ENCODE results near the gene SNCAIP. TPM values are rescaled to one million over a fixed set of nuclear protein-coding genes. Genes with fewer than 3 reads are reported as not detected.

Gene SNCAIP
- total RNA-seq, 4 donors from 2014 or later, result 0.57 to 12.4 (median 1.7) TPM

DNA sequence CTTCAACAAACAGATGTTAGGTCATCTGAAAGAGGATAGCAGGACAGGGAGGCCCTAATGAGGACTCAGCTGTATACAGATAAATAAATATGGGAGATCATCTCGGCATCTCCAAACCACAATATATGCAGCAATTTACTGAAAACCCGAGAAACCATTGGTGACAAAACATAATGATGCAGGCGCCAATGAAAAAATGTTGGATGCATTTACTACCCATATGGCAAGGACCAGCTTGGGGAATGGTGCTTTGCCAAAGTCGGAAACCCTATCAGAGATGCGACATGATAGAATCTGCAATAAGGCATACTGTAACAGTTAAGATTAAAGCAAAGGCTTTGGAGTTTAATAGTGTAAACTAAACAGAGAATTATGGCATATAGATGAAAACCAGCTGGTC is 92.0 kb downstream of the SNCAIP start:
- TF ChIP-seq, protein P1, sequence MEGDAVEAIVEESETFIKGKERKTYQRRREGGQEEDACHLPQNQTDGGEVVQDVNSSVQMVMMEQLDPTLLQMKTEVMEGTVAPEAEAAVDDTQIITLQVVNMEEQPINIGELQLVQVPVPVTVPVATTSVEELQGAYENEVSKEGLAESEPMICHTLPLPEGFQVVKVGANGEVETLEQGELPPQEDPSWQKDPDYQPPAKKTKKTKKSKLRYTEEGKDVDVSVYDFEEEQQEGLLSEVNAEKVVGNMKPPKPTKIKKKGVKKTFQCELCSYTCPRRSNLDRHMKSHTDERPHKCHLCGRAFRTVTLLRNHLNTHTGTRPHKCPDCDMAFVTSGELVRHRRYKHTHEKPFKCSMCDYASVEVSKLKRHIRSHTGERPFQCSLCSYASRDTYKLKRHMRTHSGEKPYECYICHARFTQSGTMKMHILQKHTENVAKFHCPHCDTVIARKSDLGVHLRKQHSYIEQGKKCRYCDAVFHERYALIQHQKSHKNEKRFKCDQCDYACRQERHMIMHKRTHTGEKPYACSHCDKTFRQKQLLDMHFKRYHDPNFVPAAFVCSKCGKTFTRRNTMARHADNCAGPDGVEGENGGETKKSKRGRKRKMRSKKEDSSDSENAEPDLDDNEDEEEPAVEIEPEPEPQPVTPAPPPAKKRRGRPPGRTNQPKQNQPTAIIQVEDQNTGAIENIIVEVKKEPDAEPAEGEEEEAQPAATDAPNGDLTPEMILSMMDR (IDR thresholded peaks at IDR 0.05), result no peak
- TF ChIP-seq POLR2A (IDR thresholded peaks at IDR 0.05), result no peak
- Histone ChIP-seq H3K36me3 (no peaks in the 10 kb centered on the region), H3K4me3 (no peak overlapping the region), H3K9me3 (no peaks in the 10 kb centered on the region), H3K27ac (no peak overlapping the region), H3K27me3 (no peaks in the 10 kb centered on the region), H3K4me1 (no peaks in the 10 kb centered on the region)
- DNase-seq, result no peak

DNA sequence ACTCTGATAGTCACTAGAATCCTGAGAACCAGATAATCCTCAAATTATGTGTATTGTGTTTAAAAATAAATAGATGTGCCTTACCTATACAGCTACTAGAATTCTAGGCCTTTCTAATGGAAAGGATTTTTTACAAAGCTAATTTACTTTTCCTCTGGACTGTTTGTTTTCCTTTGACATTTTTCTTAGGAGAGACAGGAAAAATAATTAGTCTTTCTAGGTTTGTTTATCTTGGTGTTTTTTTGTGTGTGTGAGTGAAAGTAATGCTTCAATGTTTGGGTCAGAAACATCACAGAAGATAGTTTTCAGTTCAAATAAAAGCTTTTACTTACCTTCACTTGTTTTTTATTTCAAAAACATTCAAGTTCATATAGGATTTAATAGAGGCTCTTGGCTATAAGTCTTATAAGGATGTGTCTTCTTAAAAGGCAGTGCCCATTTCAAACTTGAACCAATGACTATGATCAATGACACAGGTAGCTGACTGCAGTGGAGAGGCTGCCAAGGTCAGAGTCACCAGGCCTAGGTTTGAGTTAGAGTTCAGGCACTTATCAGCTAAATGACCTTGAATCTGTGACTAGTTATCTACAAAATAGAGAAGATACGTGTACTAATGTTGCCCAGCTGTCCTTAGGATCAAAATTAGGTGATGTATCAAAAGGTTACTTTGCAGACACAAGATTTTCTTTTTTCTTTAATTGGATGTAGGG is 92.8 kb downstream of the SNCAIP start:
- Histone ChIP-seq H3K27ac (no peak overlapping the region), H3K36me3 (no peaks in the 10 kb centered on the region)
- no peak for TF ChIP-seq POLR2A (IDR thresholded peaks at IDR 0.05)
- TF ChIP-seq, protein P1 (IDR thresholded peaks at IDR 0.05), result no peak

DNA sequence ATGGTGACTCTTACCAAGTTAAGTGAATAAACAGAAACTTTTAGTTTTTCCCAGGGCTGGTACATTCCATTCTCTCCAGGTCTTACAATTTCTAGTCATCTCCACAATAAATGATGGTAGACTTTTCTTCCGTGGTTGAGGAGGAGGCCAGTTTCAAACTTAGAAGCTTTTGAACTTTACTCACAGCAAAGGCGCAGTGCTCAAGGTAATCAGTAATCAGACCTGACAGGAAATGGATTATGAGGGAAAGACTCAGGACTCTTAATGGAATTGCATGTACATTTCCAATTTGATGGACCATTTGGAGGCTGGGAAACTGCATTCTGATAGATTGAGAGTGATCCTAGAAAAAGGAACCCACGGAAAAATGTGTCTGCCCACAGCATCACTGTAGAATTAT is 93.7 kb downstream of the SNCAIP start:
- DNase-seq, result no peak
- Histone ChIP-seq H3K4me1 (no peaks in the 10 kb centered on the region), H3K27me3 (no peaks in the 10 kb centered on the region), H3K27ac (no peak overlapping the region), H3K9me3 (no peaks in the 10 kb centered on the region), H3K4me3 (no peak overlapping the region), H3K36me3 (no peaks in the 10 kb centered on the region)
- TF ChIP-seq, protein P1 (IDR thresholded peaks at IDR 0.05), result no peak
- no peak for TF ChIP-seq POLR2A (IDR thresholded peaks at IDR 0.05)

More for the DNA sequence above, 92.8 kb downstream of the SNCAIP start:
- DNase-seq, result no peak
- Histone ChIP-seq H3K27me3 (no peaks in the 10 kb centered on the region), H3K9me3 (no peaks in the 10 kb centered on the region), H3K4me3 (no peak overlapping the region), H3K4me1 (no peaks in the 10 kb centered on the region)

DNA sequence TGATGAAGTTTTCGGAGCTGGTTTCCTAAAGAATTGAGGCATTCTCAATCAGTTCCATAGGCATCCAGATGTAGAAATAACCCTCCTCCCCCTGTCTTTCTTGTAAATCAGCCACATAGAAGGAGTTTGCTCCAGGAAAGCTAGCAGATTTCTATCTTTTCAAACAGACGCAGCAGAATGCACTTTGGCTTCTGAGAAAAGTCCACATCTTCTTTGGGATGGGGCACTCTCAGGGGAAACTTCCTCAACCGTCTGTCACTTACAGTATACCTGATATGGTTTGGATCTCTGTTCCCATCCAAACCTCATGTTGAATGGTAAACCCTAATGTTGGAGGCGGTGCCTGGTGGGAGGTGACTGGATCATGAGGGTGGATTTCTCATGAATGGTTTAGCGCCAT is 94.1 kb downstream of the SNCAIP start:
- TF ChIP-seq, protein P1 (IDR thresholded peaks at IDR 0.05), result no peak
- no peak for TF ChIP-seq POLR2A (IDR thresholded peaks at IDR 0.05)
- H3K27me3 ChIP-seq, result no peaks in the 10 kb centered on the region
- H3K4me3 ChIP-seq, result no peak overlapping the region
- H3K27ac ChIP-seq, result no peak overlapping the region
- H3K36me3 ChIP-seq, result no peaks in the 10 kb centered on the region
- H3K9me3 ChIP-seq, result no peaks in the 10 kb centered on the region
- no peaks in the 10 kb centered on the region for H3K4me1 ChIP-seq
- no peak for DNase-seq

DNA sequence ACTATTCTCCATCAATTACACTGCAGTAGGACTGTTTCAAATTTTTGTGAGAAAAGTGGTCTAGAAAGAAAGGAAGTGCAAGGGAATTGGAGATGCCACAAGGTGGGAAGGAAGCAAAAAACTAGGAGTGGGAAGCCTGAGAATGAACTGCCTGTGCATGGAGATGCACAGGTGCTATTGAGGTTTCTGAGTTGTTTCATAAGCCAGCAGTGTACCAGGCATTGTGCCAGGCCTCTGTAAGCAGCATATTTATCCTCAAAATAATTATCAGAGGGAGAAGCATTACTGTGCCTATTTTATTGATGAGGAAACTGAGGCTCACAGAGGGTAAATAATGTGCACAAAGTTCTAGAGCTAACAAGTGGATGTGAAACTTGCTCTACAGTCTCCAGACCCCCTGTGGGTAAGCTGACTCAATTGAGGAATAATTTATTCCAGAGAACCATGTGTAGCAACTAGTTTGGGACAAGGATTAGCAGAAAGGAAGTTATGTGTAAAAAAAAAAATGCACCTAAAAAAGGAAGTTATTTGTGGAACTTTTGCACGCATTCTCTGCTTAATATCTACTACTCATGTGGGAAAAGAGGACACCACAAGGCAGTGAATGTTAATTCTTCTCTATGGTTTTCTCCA is 96.7 kb downstream of the SNCAIP start:
- Histone ChIP-seq H3K36me3 (no peaks in the 10 kb centered on the region), H3K4me1 (no peaks in the 10 kb centered on the region), H3K27ac (no peak overlapping the region), H3K4me3 (no peak overlapping the region), H3K27me3 (no peaks in the 10 kb centered on the region), H3K9me3 (no peaks in the 10 kb centered on the region)
- TF ChIP-seq, protein P1 (IDR thresholded peaks at IDR 0.05), result no peak
- TF ChIP-seq POLR2A (IDR thresholded peaks at IDR 0.05), result no peak
- no peak for DNase-seq
